Calu3 (cell line): Measurements from ENCODE around the gene COL6A2. TPM values are rescaled to one million over a fixed set of nuclear protein-coding genes. Genes with fewer than 3 reads are reported as not detected.

ENCODE experiments used
- BruUV-seq: library from RNA; stranded (reverse); fragments of 400-500 nt; replicated peaks from 2 replicates; lab custom pipeline; 2021; lab: Mats Ljungman, UMichigan
- CTCF ChIA-PET: fragments of 300-600 bp; sonication (Branson Sonifier 250); formaldehyde crosslinking; loops from one replicate; lab custom pipeline; 2022; ENCODE audit warnings: antibody characterized with exemption; lab: Charles Lee
- DNase-seq: peaks from one replicate; pipeline ENCODE4 v3.0.0; 2022
- H3K27ac Mint-ChIP-seq: one replicate; pipeline ENCODE4 v1.8.0; 2022; ENCODE audit warnings: mixed read lengths; ENCODE audit not compliant: unreplicated experiment
- H3K27me3 Mint-ChIP-seq: one replicate; pipeline ENCODE4 v1.8.0; 2022; ENCODE audit warnings: mixed read lengths; ENCODE audit not compliant: unreplicated experiment
- H3K36me3 Mint-ChIP-seq: one replicate; pipeline ENCODE4 v1.8.0; 2022; ENCODE audit warnings: mild to moderate bottlenecking, moderate library complexity, mixed read lengths; ENCODE audit not compliant: insufficient read depth, unreplicated experiment
- H3K4me1 Mint-ChIP-seq: one replicate; pipeline ENCODE4 v1.8.0; 2022; ENCODE audit warnings: mild to moderate bottlenecking, low read depth, mixed read lengths; ENCODE audit not compliant: unreplicated experiment
- H3K4me3 Mint-ChIP-seq: one replicate; pipeline ENCODE4 v1.8.0; 2022; ENCODE audit warnings: mild to moderate bottlenecking, low read depth, moderate library complexity, mixed read lengths; ENCODE audit not compliant: unreplicated experiment
- H3K9me3 Mint-ChIP-seq: one replicate; pipeline ENCODE4 v1.8.0; 2022; ENCODE audit warnings: low read depth, mixed read lengths; ENCODE audit not compliant: unreplicated experiment
- CTCF ChIP-seq: fragments of 200-600 bp; IDR thresholded peaks from one replicate; pipeline ENCODE4 v1.8.0; 2022; ENCODE audit warnings: antibody characterized with exemption; ENCODE audit not compliant: unreplicated experiment
- intact Hi-C: fragments of 100-400 bp; cut with micrococcal nuclease; formaldehyde crosslinking; loops from one replicate; pipeline ENCODE4 v1.10.0; 2022; ENCODE audit not compliant: unreplicated experiment
- total RNA-seq: library from RNA; stranded (reverse); gene quantifications from 2 replicates; pipeline ENCODE4 v1.2.3, GENCODE V29; 2022

The COL6A2 gene
- total RNA-seq, 1 experiment from 2014 or later: 3.4 TPM

GRCh38 chr21:46131588-46131837 lies 33.6 kb downstream of the COL6A2 start:
- Mint-ChIP-seq H3K27me3 (no peaks in the 10 kb centered on the region), H3K4me3 (no peak overlapping the region), H3K36me3 (peaks cover 3% of the 10 kb centered on the region), H3K4me1 (no peaks in the 10 kb centered on the region), H3K27ac (no peak overlapping the region), H3K9me3 (no peaks in the 10 kb centered on the region)
- CTCF ChIA-PET: no interaction called here
- BruUV-seq: no TSS peak
- TF ChIP-seq CTCF: no peak
- intact Hi-C loops: no loop called here
- DNase-seq: no peak

- BruUV-seq: no TSS peak
- TF ChIP-seq CTCF: no peak
- Mint-ChIP-seq H3K4me3 (no peak overlapping the region), H3K36me3 (peaks cover 3% of the 10 kb centered on the region), H3K27ac (no peak overlapping the region), H3K9me3 (no peaks in the 10 kb centered on the region), H3K4me1 (no peaks in the 10 kb centered on the region), H3K27me3 (no peaks in the 10 kb centered on the region)
- CTCF ChIA-PET: no interaction called here
- DNase-seq: no peak
- intact Hi-C loops: no loop called here
Observed at GRCh38 chr21:46131838-46132651, 34.1 kb downstream of the COL6A2 start.

GRCh38 chr21:46135782-46136395 lies 38.0 kb downstream of the COL6A2 start:
- CTCF ChIA-PET: no interaction called here
- no peaks in the 10 kb centered on the region for H3K9me3 Mint-ChIP-seq
- no TSS peak for BruUV-seq
- no peaks in the 10 kb centered on the region for H3K36me3 Mint-ChIP-seq
- intact Hi-C loops: no loop called here
- H3K27me3 Mint-ChIP-seq: peaks cover 12% of the 10 kb centered on the region
- no peak overlapping the region for H3K4me3 Mint-ChIP-seq
- DNase-seq: no peak
- TF ChIP-seq CTCF: no peak
- no peaks in the 10 kb centered on the region for H3K4me1 Mint-ChIP-seq
- H3K27ac Mint-ChIP-seq: no peak overlapping the region

- DNase-seq: no peak
- H3K9me3 Mint-ChIP-seq: no peaks in the 10 kb centered on the region
- peaks cover 15% of the 10 kb centered on the region for H3K27me3 Mint-ChIP-seq
- no peak overlapping the region for H3K27ac Mint-ChIP-seq
- no peaks in the 10 kb centered on the region for H3K36me3 Mint-ChIP-seq
- BruUV-seq: no TSS peak
- H3K4me1 Mint-ChIP-seq: no peaks in the 10 kb centered on the region
- no peak overlapping the region for H3K4me3 Mint-ChIP-seq
- no peak for TF ChIP-seq CTCF
- intact Hi-C loops: no loop called here
- CTCF ChIA-PET: no interaction called here
Observed at GRCh38 chr21:46136739-46137349, 38.9 kb downstream of the COL6A2 start.
